Fibroblast of lung (primary cell): ENCODE data around the gene IL2RG. TPM values are rescaled to one million over a fixed set of nuclear protein-coding genes. Genes with fewer than 3 reads are reported as not detected.

Source experiments
- DNase-seq, 2 donors: peaks; one replicate each; pipeline versions ENCODE4 v3.0.0 to v3.0.0-alpha.2; 2010; ENCODE audit warnings: low read depth in 2 of 2
- H2AFZ ChIP-seq: 2 replicates; pipeline ENCODE4 v1.5.1; 2012; ENCODE audit warnings: low read length, control low read depth, inconsistent platforms
- H3K27ac ChIP-seq: 2 replicates; pipeline ENCODE4 v1.5.1; 2011; ENCODE audit warnings: low read length, control low read depth; ENCODE audit not compliant: insufficient read depth
- H3K27me3 ChIP-seq: 2 replicates; pipeline ENCODE4 v1.5.1; 2011; ENCODE audit warnings: mild to moderate bottlenecking, low read length; ENCODE audit not compliant: control insufficient read depth, insufficient read depth
- H3K36me3 ChIP-seq: 2 replicates; pipeline ENCODE4 v1.5.1; 2011; ENCODE audit warnings: low read length; ENCODE audit not compliant: control insufficient read depth, insufficient read depth
- H3K4me1 ChIP-seq: 2 replicates; pipeline ENCODE4 v1.5.1; 2011; ENCODE audit warnings: low read length; ENCODE audit not compliant: control insufficient read depth, insufficient read depth; ENCODE audit errors: extremely low read depth
- H3K4me2 ChIP-seq: 2 replicates; pipeline ENCODE4 v1.5.1; 2011; ENCODE audit warnings: low read length, control low read depth; ENCODE audit not compliant: insufficient read depth; ENCODE audit errors: extremely low read depth
- H3K4me3 ChIP-seq, 4 experiments: fragments of 200-600 bp in 1 of 4; sonication (generic) in 1 of 4; replicated peaks in 1 of 4; 2 replicates each; pipeline ENCODE4 v1.5.1; 2011 to 2016; ENCODE audit warnings: low read length in 4 of 4, low read depth in 3 of 4, mild to moderate bottlenecking in 3 of 4, control low read depth in 2 of 4, inconsistent platforms in 1 of 4, mixed read lengths in 1 of 4; ENCODE audit not compliant: insufficient read depth in 1 of 4; ENCODE audit errors: control extremely low read depth in 1 of 4
- H3K79me2 ChIP-seq: 2 replicates; pipeline ENCODE4 v1.5.1; 2012; ENCODE audit warnings: mild to moderate bottlenecking, low read length, inconsistent platforms; ENCODE audit not compliant: control insufficient read depth, insufficient read depth
- H3K9ac ChIP-seq: 2 replicates; pipeline ENCODE4 v1.5.1; 2011; ENCODE audit warnings: mild to moderate bottlenecking, low read length, control low read depth; ENCODE audit not compliant: insufficient read depth
- H3K9me3 ChIP-seq: 2 replicates; pipeline ENCODE4 v1.5.1; 2012; ENCODE audit warnings: low read depth, low read length; ENCODE audit not compliant: control insufficient read depth, insufficient read depth
- H4K20me1 ChIP-seq: 2 replicates; pipeline ENCODE4 v1.5.1; 2011; ENCODE audit warnings: low read length; ENCODE audit not compliant: control insufficient read depth, insufficient read depth; ENCODE audit errors: extremely low read depth
- CTCF ChIP-seq, 2 donors: IDR thresholded peaks in 1 of 2; conservative IDR thresholded peaks in 1 of 2; 1 replicate in 1 of 2; 2 replicates in 1 of 2; pipeline ENCODE4 v1.5.1; 2011 to 2012; ENCODE audit warnings: low read length in 2 of 2, control low read depth in 1 of 2, inconsistent platforms in 1 of 2, low read depth in 1 of 2, mild to moderate bottlenecking in 1 of 2
- EZH2 ChIP-seq: IDR thresholded peaks from 2 replicates; pipeline ENCODE4 v1.5.1; 2012; ENCODE audit warnings: low read length, control low read depth, mild to moderate bottlenecking; ENCODE audit errors: missing control alignments
- polyA plus RNA-seq, 2 donors: library from polyadenylated mRNA; depleted of rRNA in 1 of 2; stranded (reverse) in 1 of 2; unstranded in 1 of 2; fragments of >200 nt; gene quantifications; 2 replicates each; pipeline ENCODE4 v1.2.1, GENCODE V29; 2011 to 2012; ENCODE audit warnings: missing spikeins in 1 of 2
- total RNA-seq: library from RNA; depleted of rRNA; stranded (reverse); fragments of >200 nt; gene quantifications from 2 replicates; pipeline ENCODE4 v1.2.1, GENCODE V29; 2014

IL2RG gene
- total and polyA plus RNA-seq, 2 donors (not counting 1 experiment from before 2014, with no cell fraction given) = not detected

- TF ChIP-seq EZH2 (no peak), CTCF (conservative IDR thresholded peaks at IDR 0.05 in 1 of 2, IDR thresholded peaks at IDR 0.05 in 1 of 2; ENCODE audit: low read depth in 1 of 2, low read length in 2 of 2) (no peak)
- Histone ChIP-seq H2AFZ (no peak within 1 kb of the TSS), H4K20me1 (no peaks in the 10 kb centered on the region), H3K9me3 (no peaks in the 10 kb centered on the region), H3K9ac (no peak within 1 kb of the TSS), H3K27me3 (no peaks in the 10 kb centered on the region), H3K79me2 (no peaks in the 10 kb centered on the region), H3K4me1 (peaks cover 2% of the 10 kb centered on the region), H3K27ac (no peak within 1 kb of the TSS), H3K4me2 (peak within 1 kb of the TSS; percentile 25), H3K36me3 (no peaks in the 10 kb centered on the region), H3K4me3 (peak within 1 kb of the TSS in 2 of 4 experiments; percentile 35 to 43)
- DNase-seq = peak in 1 of 2 donors; percentile 0
These were observed 33.3 kb upstream of the IL2RG start, which contains the start of gene NLGN3 for GRCh38 chrX:71144651-71145050. NLGN3 (plus strand) TSS chrX:71144841; CDS start chrX:71147750, 2,909 bp downstream.

- H3K9me3 ChIP-seq = no peaks in the 10 kb centered on the region
- H3K27ac ChIP-seq = no peak overlapping the region
- no peak overlapping the region for H3K9ac ChIP-seq
- peaks cover 2% of the 10 kb centered on the region for H3K4me1 ChIP-seq
- no peak overlapping the region for H3K4me2 ChIP-seq
- no peaks in the 10 kb centered on the region for H3K79me2 ChIP-seq
- peak; percentile 23 to 59 for DNase-seq
- no peak overlapping the region for H3K4me3 ChIP-seq
- H2AFZ ChIP-seq = no peak overlapping the region
- H3K36me3 ChIP-seq = no peaks in the 10 kb centered on the region
- no peaks in the 10 kb centered on the region for H4K20me1 ChIP-seq
- no peaks in the 10 kb centered on the region for H3K27me3 ChIP-seq
- no peak for TF ChIP-seq EZH2
- no peak for TF ChIP-seq CTCF (conservative IDR thresholded peaks at IDR 0.05 in 1 of 2, IDR thresholded peaks at IDR 0.05 in 1 of 2; ENCODE audit: low read depth in 1 of 2, low read length in 2 of 2)
These were observed 32.1 kb upstream of the IL2RG start for GRCh38 chrX:71143508-71143907.

GRCh38 chrX:71140440-71140839, 29.1 kb upstream of the IL2RG start:
- Histone ChIP-seq H3K9me3 (no peaks in the 10 kb centered on the region), H3K27ac (no peak overlapping the region), H3K4me3 (no peak overlapping the region), H4K20me1 (no peaks in the 10 kb centered on the region), H3K4me2 (no peak overlapping the region), H3K27me3 (no peaks in the 10 kb centered on the region), H3K4me1 (no peaks in the 10 kb centered on the region), H3K36me3 (peaks cover 5% of the 10 kb centered on the region), H3K79me2 (no peaks in the 10 kb centered on the region), H3K9ac (no peak overlapping the region), H2AFZ (no peak overlapping the region)
- TF ChIP-seq EZH2 (no peak), CTCF (conservative IDR thresholded peaks at IDR 0.05 in 1 of 2, IDR thresholded peaks at IDR 0.05 in 1 of 2; ENCODE audit: low read depth in 1 of 2, low read length in 2 of 2) (no peak)
- DNase-seq = no peak
